GM23338 (cell line): ENCODE measurements around the gene SYT14. TPM values are rescaled to one million over a fixed set of nuclear protein-coding genes. Genes with fewer than 3 reads are reported as not detected.
"Not testable (repeated sequence)": the region's sequence is repeated elsewhere in the genome, so short reads cannot be mapped to it uniquely, and the experiment has no call there.

Source experiments
- ATAC-seq: fragments of 200-7000 bp; cut with Tn5 transposase; 3 replicates; pipeline ENCODE4 v1.9.1; 2020
- DNase-seq: peaks from one replicate; pipeline ENCODE4 v3.0.0-alpha.2; 2015; ENCODE audit warnings: low spot score
- H2AFZ ChIP-seq: fragments of 200-600 bp; sonication (generic); 2 replicates; pipeline ENCODE4 v1.8.0; 2016; ENCODE audit warnings: antibody characterized with exemption, mild to moderate bottlenecking, moderate library complexity
- H3F3A ChIP-seq: fragments of 200-600 bp; sonication (generic); replicated peaks from 2 replicates; pipeline ENCODE4 v1.8.0; 2017; ENCODE audit warnings: antibody characterized with exemption, mixed run types, low read depth
- H3K27ac ChIP-seq: fragments of 200-600 bp; sonication (generic); 2 replicates; pipeline ENCODE4 v1.6.1; 2016; ENCODE audit warnings: low read depth
- H3K27me3 ChIP-seq: fragments of 200-600 bp; sonication (generic); 2 replicates; pipeline ENCODE4 v1.8.0; 2016; ENCODE audit warnings: mild to moderate bottlenecking, mixed run types, moderate library complexity; ENCODE audit not compliant: insufficient read depth
- H3K36me3 ChIP-seq: fragments of 200-600 bp; sonication (generic); 2 replicates; pipeline ENCODE4 v1.8.0; 2016; ENCODE audit warnings: mild to moderate bottlenecking; ENCODE audit not compliant: insufficient read depth
- H3K4me1 ChIP-seq: fragments of 200-600 bp; sonication (generic); 2 replicates; pipeline ENCODE4 v1.8.0; 2016; ENCODE audit warnings: mild to moderate bottlenecking, moderate library complexity; ENCODE audit not compliant: insufficient read depth
- H3K4me2 ChIP-seq: fragments of 200-600 bp; sonication (generic); 2 replicates; pipeline ENCODE4 v1.7.1; 2017; ENCODE audit warnings: mixed run types
- H3K4me3 ChIP-seq: fragments of 200-600 bp; sonication (generic); 2 replicates; pipeline ENCODE4 v1.6.1; 2016; ENCODE audit warnings: mixed run types
- H3K79me2 ChIP-seq: fragments of 200-600 bp; sonication (generic); replicated peaks from 2 replicates; pipeline ENCODE4 v1.8.0; 2017; ENCODE audit warnings: mild to moderate bottlenecking; ENCODE audit not compliant: insufficient read depth
- H3K9me2 ChIP-seq: fragments of 200-600 bp; sonication (generic); 2 replicates; pipeline ENCODE4 v1.8.0; 2017; ENCODE audit not compliant: insufficient read depth
- H4K20me1 ChIP-seq: fragments of 200-600 bp; sonication (generic); replicated peaks from 2 replicates; pipeline ENCODE4 v1.8.0; 2017; ENCODE audit warnings: mild to moderate bottlenecking; ENCODE audit not compliant: insufficient read depth
- H3K27ac Mint-ChIP-seq: 2 replicates; pipeline ENCODE4 v1.8.0; 2020; ENCODE audit warnings: inconsistent platforms, mild to moderate bottlenecking, moderate library complexity, mixed read lengths
- H3K27me3 Mint-ChIP-seq: 3 replicates; pipeline ENCODE4 v1.8.0; 2022; ENCODE audit warnings: low read depth, mild to moderate bottlenecking, moderate library complexity, mixed read lengths, inconsistent platforms; ENCODE audit not compliant: insufficient read depth, poor library complexity
- H3K36me3 Mint-ChIP-seq: 3 replicates; pipeline ENCODE4 v1.8.0; 2021; ENCODE audit warnings: low read depth, mild to moderate bottlenecking, inconsistent platforms, moderate library complexity, mixed read lengths
- H3K4me1 Mint-ChIP-seq: 3 replicates; pipeline ENCODE4 v1.8.0; 2020; ENCODE audit warnings: mild to moderate bottlenecking, inconsistent platforms, mixed read lengths
- H3K4me3 Mint-ChIP-seq: 3 replicates; pipeline ENCODE4 v1.8.0; 2021; ENCODE audit warnings: moderate library complexity, mild to moderate bottlenecking, inconsistent platforms, mixed read lengths
- H3K9me3 Mint-ChIP-seq: 3 replicates; pipeline ENCODE4 v1.8.0; 2020; ENCODE audit warnings: moderate library complexity, mild to moderate bottlenecking, inconsistent platforms, mixed read lengths
- CREB1 ChIP-seq: fragments of 250-450 bp; sonication (Bioruptor Pico); IDR thresholded peaks from 2 replicates; pipeline ENCODE4 v1.5.0; 2020; ENCODE audit warnings: low read depth, mild to moderate bottlenecking, moderate library complexity
- EZH2 ChIP-seq: fragments of 200-600 bp; sonication (generic); IDR thresholded peaks from one replicate; pipeline ENCODE4 v1.8.0; 2017; ENCODE audit warnings: antibody characterized with exemption, mild to moderate bottlenecking, low read depth; ENCODE audit not compliant: unreplicated experiment
- EZH2phosphoT487 ChIP-seq: fragments of 200-600 bp; sonication (generic); IDR thresholded peaks from one replicate; pipeline ENCODE4 v1.8.1; 2018; ENCODE audit warnings: antibody characterized with exemption; ENCODE audit not compliant: unreplicated experiment
- JUNB ChIP-seq: IDR thresholded peaks from one replicate; pipeline ENCODE4 v1.6.1; 2016; ENCODE audit warnings: antibody characterized with exemption; ENCODE audit not compliant: unreplicated experiment
- NANOG ChIP-seq: IDR thresholded peaks from 2 replicates; pipeline ENCODE4 v1.6.1; 2016; ENCODE audit warnings: antibody characterized with exemption, borderline replicate concordance
- POLR2AphosphoS5 ChIP-seq: IDR thresholded peaks from 2 replicates; pipeline ENCODE4 v1.6.1; 2016; ENCODE audit warnings: antibody characterized with exemption, low read depth
- STAT1 ChIP-seq: IDR thresholded peaks from one replicate; pipeline ENCODE4 v1.6.1; 2016; ENCODE audit warnings: antibody characterized with exemption; ENCODE audit not compliant: unreplicated experiment
- ZNF114 ChIP-seq: fragments of 250-450 bp; sonication (Bioruptor Pico); IDR thresholded peaks from 2 replicates; pipeline ENCODE4 v1.5.0; 2020; ENCODE audit warnings: mild to moderate bottlenecking, moderate library complexity
- ZNF331 ChIP-seq: fragments of 250-450 bp; sonication (Bioruptor Pico); IDR thresholded peaks from 2 replicates; pipeline ENCODE4 v1.5.0; 2020; ENCODE audit warnings: low read depth, mild to moderate bottlenecking, moderate library complexity
- polyA plus RNA-seq: library from polyadenylated mRNA; unstranded; fragments of >200 nt; fragmentation: Nextera tagmentation; extraction: Ambion mirVana; gene quantifications from 2 replicates; pipeline ENCODE4 v1.2.1, GENCODE V29; 2016
- total RNA-seq: library from RNA; depleted of rRNA; stranded (reverse); fragments of >200 nt; shearing (Covaris generic); gene quantifications from 2 replicates; pipeline ENCODE4 v1.2.3, GENCODE V29; 2014
- TF ChIP-seq, protein P1 (sequence below): IDR thresholded peaks from 2 replicates; pipeline ENCODE4 v1.6.1; 2016; ENCODE audit warnings: antibody characterized with exemption
- TF ChIP-seq, protein P2 (sequence below), 2 experiments: fragments of 200-600 bp in 1 of 2; sonication (generic) in 1 of 2; conservative IDR thresholded peaks; 2 replicates each; pipeline versions ENCODE4 v1.5.1 to v1.6.1; 2016 to 2017; ENCODE audit warnings: antibody characterized with exemption in 2 of 2, low read depth in 2 of 2, mild to moderate bottlenecking in 2 of 2, moderate library complexity in 1 of 2
- TF ChIP-seq, protein P3 (sequence below): IDR thresholded peaks from one replicate; pipeline ENCODE4 v1.6.1; 2018; ENCODE audit warnings: antibody characterized with exemption; ENCODE audit not compliant: unreplicated experiment

SYT14 gene
- total and polyA plus RNA-seq, 2 experiments from 2014 or later, result 5.2 to 22.4 TPM

DNA sequence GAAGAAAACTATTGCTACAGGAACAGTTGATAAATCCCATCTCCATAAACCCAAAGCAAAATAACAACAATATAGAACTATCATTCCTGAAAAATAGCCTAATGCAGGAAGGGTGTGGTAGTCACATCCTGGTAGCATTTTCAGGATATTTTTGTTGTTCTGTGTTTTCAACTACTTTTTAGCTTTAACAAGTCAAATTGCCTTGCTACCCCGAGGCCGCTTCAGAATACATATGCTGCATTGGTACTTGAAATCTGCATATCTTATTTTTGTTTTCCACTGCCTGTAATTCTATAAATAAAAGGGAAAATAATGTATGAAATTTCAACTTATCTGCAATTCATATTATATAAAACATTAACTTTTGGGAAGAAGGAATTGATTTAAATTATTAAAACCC, 36.8 kb upstream of the SYT14 start:
- Mint-ChIP-seq H3K4me3 (no peak overlapping the region), H3K27ac (no peak overlapping the region), H3K4me1 (peaks cover 2% of the 10 kb centered on the region), H3K36me3 (no peaks in the 10 kb centered on the region), H3K27me3 (peaks cover 4% of the 10 kb centered on the region), H3K9me3 (no peaks in the 10 kb centered on the region)
- ATAC-seq, result no peak
- H3K4me1 ChIP-seq, result no peaks in the 10 kb centered on the region
- no peaks in the 10 kb centered on the region for H3F3A ChIP-seq
- H3K36me3 ChIP-seq, result no peaks in the 10 kb centered on the region
- H3K27ac ChIP-seq, result no peak overlapping the region
- TF ChIP-seq ZNF114 (no peak), EZH2phosphoT487 (no peak), NANOG (no peak), JUNB (no peak), EZH2 (no peak), STAT1 (no peak), POLR2AphosphoS5 (no peak)
- TF ChIP-seq, protein P1, sequence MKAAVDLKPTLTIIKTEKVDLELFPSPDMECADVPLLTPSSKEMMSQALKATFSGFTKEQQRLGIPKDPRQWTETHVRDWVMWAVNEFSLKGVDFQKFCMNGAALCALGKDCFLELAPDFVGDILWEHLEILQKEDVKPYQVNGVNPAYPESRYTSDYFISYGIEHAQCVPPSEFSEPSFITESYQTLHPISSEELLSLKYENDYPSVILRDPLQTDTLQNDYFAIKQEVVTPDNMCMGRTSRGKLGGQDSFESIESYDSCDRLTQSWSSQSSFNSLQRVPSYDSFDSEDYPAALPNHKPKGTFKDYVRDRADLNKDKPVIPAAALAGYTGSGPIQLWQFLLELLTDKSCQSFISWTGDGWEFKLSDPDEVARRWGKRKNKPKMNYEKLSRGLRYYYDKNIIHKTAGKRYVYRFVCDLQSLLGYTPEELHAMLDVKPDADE, result no peak
- H3K79me2 ChIP-seq, result no peaks in the 10 kb centered on the region
- H2AFZ ChIP-seq, result peak overlapping the region; percentile 85; the same call in 1 of the 2 replicates
- no peaks in the 10 kb centered on the region for H3K27me3 ChIP-seq
- H3K9me2 ChIP-seq, result 0 out of 2 replicates have a peak, but pooled peaks cover 3% of the 10 kb centered on the region
- no peaks in the 10 kb centered on the region for H4K20me1 ChIP-seq
- DNase-seq, result no peak
- no peak overlapping the region for H3K4me3 ChIP-seq
- no peak overlapping the region for H3K4me2 ChIP-seq

DNA sequence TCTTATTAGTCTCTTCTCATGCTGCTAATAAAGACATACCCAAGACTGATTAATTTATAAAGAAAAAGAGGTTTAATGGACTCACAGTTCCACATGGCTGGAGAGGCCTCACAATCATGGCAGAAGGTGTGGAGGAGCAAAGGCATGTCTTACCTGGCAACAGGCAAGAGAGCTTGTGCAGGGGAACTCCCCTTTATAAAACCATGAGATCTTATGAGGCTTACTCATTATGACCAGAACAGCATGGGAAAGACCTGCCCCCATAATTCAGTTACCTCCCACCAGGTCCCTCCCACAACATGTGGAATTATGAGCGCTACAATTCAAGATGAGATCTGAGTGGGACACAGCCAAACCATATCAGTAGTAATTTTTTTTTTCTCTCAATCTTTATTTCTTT, 33.2 kb upstream of the SYT14 start:
- not testable (repeated sequence) for ATAC-seq

GRCh38 chr1:209911746-209912145, 26.3 kb upstream of the SYT14 start:
- H3F3A ChIP-seq, result no peaks in the 10 kb centered on the region
- H3K9me2 ChIP-seq, result no peaks in the 10 kb centered on the region
- H3K4me3 ChIP-seq, result no peak overlapping the region
- Mint-ChIP-seq H3K9me3 (no peaks in the 10 kb centered on the region), H3K36me3 (no peaks in the 10 kb centered on the region), H3K4me3 (no peak overlapping the region), H3K4me1 (no peaks in the 10 kb centered on the region), H3K27ac (no peak overlapping the region), H3K27me3 (no peaks in the 10 kb centered on the region)
- ATAC-seq (no peak), DNase-seq (no peak)
- H3K79me2 ChIP-seq, result no peaks in the 10 kb centered on the region
- no peak overlapping the region for H3K27ac ChIP-seq
- no peaks in the 10 kb centered on the region for H3K27me3 ChIP-seq
- H3K4me2 ChIP-seq, result no peak overlapping the region
- no peak overlapping the region for H2AFZ ChIP-seq
- H3K36me3 ChIP-seq, result no peaks in the 10 kb centered on the region
- H4K20me1 ChIP-seq, result no peaks in the 10 kb centered on the region
- no peaks in the 10 kb centered on the region for H3K4me1 ChIP-seq
- TF ChIP-seq NANOG, result no peak
- TF ChIP-seq CREB1 (CRISPR knock-in tag), result no peak
- TF ChIP-seq, protein P1, result no peak
- TF ChIP-seq, protein P2, sequence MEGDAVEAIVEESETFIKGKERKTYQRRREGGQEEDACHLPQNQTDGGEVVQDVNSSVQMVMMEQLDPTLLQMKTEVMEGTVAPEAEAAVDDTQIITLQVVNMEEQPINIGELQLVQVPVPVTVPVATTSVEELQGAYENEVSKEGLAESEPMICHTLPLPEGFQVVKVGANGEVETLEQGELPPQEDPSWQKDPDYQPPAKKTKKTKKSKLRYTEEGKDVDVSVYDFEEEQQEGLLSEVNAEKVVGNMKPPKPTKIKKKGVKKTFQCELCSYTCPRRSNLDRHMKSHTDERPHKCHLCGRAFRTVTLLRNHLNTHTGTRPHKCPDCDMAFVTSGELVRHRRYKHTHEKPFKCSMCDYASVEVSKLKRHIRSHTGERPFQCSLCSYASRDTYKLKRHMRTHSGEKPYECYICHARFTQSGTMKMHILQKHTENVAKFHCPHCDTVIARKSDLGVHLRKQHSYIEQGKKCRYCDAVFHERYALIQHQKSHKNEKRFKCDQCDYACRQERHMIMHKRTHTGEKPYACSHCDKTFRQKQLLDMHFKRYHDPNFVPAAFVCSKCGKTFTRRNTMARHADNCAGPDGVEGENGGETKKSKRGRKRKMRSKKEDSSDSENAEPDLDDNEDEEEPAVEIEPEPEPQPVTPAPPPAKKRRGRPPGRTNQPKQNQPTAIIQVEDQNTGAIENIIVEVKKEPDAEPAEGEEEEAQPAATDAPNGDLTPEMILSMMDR (conservative IDR thresholded peaks at IDR 0.05; ENCODE audit: low read depth in 2 of 2), result no peak
- TF ChIP-seq ZNF331 (CRISPR knock-in tag), result no peak
- TF ChIP-seq, protein P3, sequence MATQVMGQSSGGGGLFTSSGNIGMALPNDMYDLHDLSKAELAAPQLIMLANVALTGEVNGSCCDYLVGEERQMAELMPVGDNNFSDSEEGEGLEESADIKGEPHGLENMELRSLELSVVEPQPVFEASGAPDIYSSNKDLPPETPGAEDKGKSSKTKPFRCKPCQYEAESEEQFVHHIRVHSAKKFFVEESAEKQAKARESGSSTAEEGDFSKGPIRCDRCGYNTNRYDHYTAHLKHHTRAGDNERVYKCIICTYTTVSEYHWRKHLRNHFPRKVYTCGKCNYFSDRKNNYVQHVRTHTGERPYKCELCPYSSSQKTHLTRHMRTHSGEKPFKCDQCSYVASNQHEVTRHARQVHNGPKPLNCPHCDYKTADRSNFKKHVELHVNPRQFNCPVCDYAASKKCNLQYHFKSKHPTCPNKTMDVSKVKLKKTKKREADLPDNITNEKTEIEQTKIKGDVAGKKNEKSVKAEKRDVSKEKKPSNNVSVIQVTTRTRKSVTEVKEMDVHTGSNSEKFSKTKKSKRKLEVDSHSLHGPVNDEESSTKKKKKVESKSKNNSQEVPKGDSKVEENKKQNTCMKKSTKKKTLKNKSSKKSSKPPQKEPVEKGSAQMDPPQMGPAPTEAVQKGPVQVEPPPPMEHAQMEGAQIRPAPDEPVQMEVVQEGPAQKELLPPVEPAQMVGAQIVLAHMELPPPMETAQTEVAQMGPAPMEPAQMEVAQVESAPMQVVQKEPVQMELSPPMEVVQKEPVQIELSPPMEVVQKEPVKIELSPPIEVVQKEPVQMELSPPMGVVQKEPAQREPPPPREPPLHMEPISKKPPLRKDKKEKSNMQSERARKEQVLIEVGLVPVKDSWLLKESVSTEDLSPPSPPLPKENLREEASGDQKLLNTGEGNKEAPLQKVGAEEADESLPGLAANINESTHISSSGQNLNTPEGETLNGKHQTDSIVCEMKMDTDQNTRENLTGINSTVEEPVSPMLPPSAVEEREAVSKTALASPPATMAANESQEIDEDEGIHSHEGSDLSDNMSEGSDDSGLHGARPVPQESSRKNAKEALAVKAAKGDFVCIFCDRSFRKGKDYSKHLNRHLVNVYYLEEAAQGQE, result no peak
- TF ChIP-seq EZH2phosphoT487, result no peak
- TF ChIP-seq EZH2, result no peak

More for the DNA sequence above, 33.2 kb upstream of the SYT14 start:
- not testable (repeated sequence) for H3K27ac ChIP-seq, H3K36me3 Mint-ChIP-seq, H3K36me3 ChIP-seq, H3F3A ChIP-seq, H3K4me3 Mint-ChIP-seq, H3K4me1 ChIP-seq, H3K4me2 ChIP-seq, H3K9me2 ChIP-seq, H3K4me1 Mint-ChIP-seq, H3K79me2 ChIP-seq, H4K20me1 ChIP-seq, H2AFZ ChIP-seq, H3K4me3 ChIP-seq, H3K27ac Mint-ChIP-seq, DNase-seq, H3K27me3 ChIP-seq, H3K27me3 Mint-ChIP-seq, H3K9me3 Mint-ChIP-seq
